H9 (cell line): ENCODE measurements around the gene CNTN2. TPM values are rescaled to one million over a fixed set of nuclear protein-coding genes. Genes with fewer than 3 reads are reported as not detected.

Experiments
- DNase-seq: peaks from one replicate; pipeline ENCODE4 v3.0.0-alpha.2; 2017
- H2AFZ ChIP-seq: one replicate; pipeline ENCODE4 v1.6.1; 2013; ENCODE audit warnings: mild to moderate bottlenecking, low read length, control low read depth, moderate library complexity
- H2AK5ac ChIP-seq: 2 replicates; pipeline ENCODE4 v1.6.1; 2013; ENCODE audit warnings: low read length, control low read depth, mixed read lengths; ENCODE audit not compliant: insufficient read length
- H2BK120ac ChIP-seq: one replicate; pipeline ENCODE4 v1.6.1; 2013; ENCODE audit warnings: low read depth, mild to moderate bottlenecking, low read length, control low read depth, inconsistent platforms; ENCODE audit not compliant: poor library complexity, severe bottlenecking
- H2BK12ac ChIP-seq: 2 replicates; pipeline ENCODE4 v1.6.1; 2013; ENCODE audit warnings: low read length, control low read depth, mixed read lengths, low read depth; ENCODE audit not compliant: insufficient read length
- H2BK15ac ChIP-seq: 2 replicates; pipeline ENCODE4 v1.6.1; 2013; ENCODE audit warnings: low read depth, low read length, control low read depth
- H2BK20ac ChIP-seq: one replicate; pipeline ENCODE4 v1.6.1; 2013; ENCODE audit warnings: low read depth, mild to moderate bottlenecking, low read length, control low read depth, inconsistent platforms; ENCODE audit not compliant: poor library complexity, severe bottlenecking
- H2BK5ac ChIP-seq: 2 replicates; pipeline ENCODE4 v1.6.1; 2013; ENCODE audit warnings: low read length, control low read depth, mixed read lengths; ENCODE audit not compliant: insufficient read length
- H3K14ac ChIP-seq: 2 replicates; pipeline ENCODE4 v1.6.1; 2013; ENCODE audit warnings: low read length, control low read depth; ENCODE audit not compliant: insufficient read depth
- H3K18ac ChIP-seq: 2 replicates; pipeline ENCODE4 v1.6.1; 2013; ENCODE audit warnings: low read depth, mild to moderate bottlenecking, mixed read lengths, low read length, control low read depth; ENCODE audit not compliant: insufficient read length
- H3K23ac ChIP-seq: 2 replicates; pipeline ENCODE4 v1.6.1; 2013; ENCODE audit warnings: low read length, control low read depth, mixed read lengths, low read depth; ENCODE audit not compliant: insufficient read length
- H3K23me2 ChIP-seq: 2 replicates; pipeline ENCODE4 v1.6.1; 2013; ENCODE audit warnings: low read depth, mild to moderate bottlenecking, mixed read lengths, low read length, control low read depth; ENCODE audit not compliant: insufficient read length, poor library complexity, severe bottlenecking
- H3K27ac ChIP-seq: 2 replicates; pipeline ENCODE4 v1.5.1; 2013; ENCODE audit warnings: low read length, control low read depth, mixed read lengths, low read depth; ENCODE audit not compliant: insufficient read length
- H3K27me3 ChIP-seq: 2 replicates; pipeline ENCODE4 v1.6.1; 2013; ENCODE audit warnings: low read length, control low read depth, inconsistent platforms; ENCODE audit not compliant: insufficient read depth
- H3K4ac ChIP-seq: 2 replicates; pipeline ENCODE4 v1.6.1; 2013; ENCODE audit warnings: low read depth, mild to moderate bottlenecking, control low read depth, inconsistent platforms, low read length, moderate library complexity
- H3K4me1 ChIP-seq: 2 replicates; pipeline ENCODE4 v1.6.1; 2013; ENCODE audit warnings: low read length, control low read depth, inconsistent platforms; ENCODE audit not compliant: insufficient read depth
- H3K4me2 ChIP-seq: 2 replicates; pipeline ENCODE4 v1.6.1; 2013; ENCODE audit warnings: low read length, control low read depth, mixed read lengths; ENCODE audit not compliant: insufficient read length, insufficient read depth
- H3K56ac ChIP-seq: 2 replicates; pipeline ENCODE4 v1.6.1; 2013; ENCODE audit warnings: low read depth, mild to moderate bottlenecking, mixed read lengths, low read length, control low read depth; ENCODE audit not compliant: insufficient read length
- H3K79me1 ChIP-seq: 2 replicates; pipeline ENCODE4 v1.6.1; 2013; ENCODE audit warnings: low read depth, mild to moderate bottlenecking, moderate library complexity, low read length, control low read depth, inconsistent platforms; ENCODE audit not compliant: insufficient read depth, poor library complexity, severe bottlenecking
- H3K79me2 ChIP-seq: 2 replicates; pipeline ENCODE4 v1.6.1; 2013; ENCODE audit warnings: low read length, control low read depth, inconsistent platforms; ENCODE audit not compliant: insufficient read depth
- H3K9ac ChIP-seq: 2 replicates; pipeline ENCODE4 v1.6.1; 2013; ENCODE audit warnings: low read length, control low read depth, mixed read lengths; ENCODE audit not compliant: insufficient read length; ENCODE audit errors: extremely low read depth
- H3K9me3 ChIP-seq: one replicate; pipeline ENCODE4 v1.6.1; 2013; ENCODE audit warnings: low read depth, low read length, inconsistent platforms; ENCODE audit not compliant: control insufficient read depth
- H3T11ph ChIP-seq: one replicate; pipeline ENCODE4 v1.6.1; 2013; ENCODE audit warnings: mild to moderate bottlenecking, low read length, control low read depth, inconsistent platforms
- H4K20me1 ChIP-seq: one replicate; pipeline ENCODE4 v1.6.1; 2013; ENCODE audit not compliant: control insufficient read depth, insufficient read length, insufficient read depth
- H4K5ac ChIP-seq: 2 replicates; pipeline ENCODE4 v1.6.1; 2013; ENCODE audit warnings: low read depth, mild to moderate bottlenecking, mixed read lengths, low read length, control low read depth; ENCODE audit not compliant: insufficient read length
- H4K8ac ChIP-seq: replicated peaks from 2 replicates; pipeline ENCODE4 v1.6.1; 2013; ENCODE audit warnings: low read length, control low read depth, mixed read lengths, low read depth; ENCODE audit not compliant: insufficient read length
- H4K91ac ChIP-seq: 2 replicates; pipeline ENCODE4 v1.6.1; 2013; ENCODE audit warnings: low read depth, mild to moderate bottlenecking, moderate library complexity, mixed read lengths, low read length, control low read depth; ENCODE audit not compliant: insufficient read length
- H3K27ac Mint-ChIP-seq, 3 experiments: 2 replicates in 2 of 3; 3 replicates in 1 of 3; pipeline ENCODE4 v1.8.0; 2020 to 2021; ENCODE audit warnings: mixed read lengths in 3 of 3, mild to moderate bottlenecking in 1 of 3, moderate library complexity in 1 of 3
- H3K27me3 Mint-ChIP-seq: 2 replicates; pipeline ENCODE4 v1.8.0; 2021; ENCODE audit warnings: low read depth, mild to moderate bottlenecking, moderate library complexity, mixed read lengths
- H3K36me3 Mint-ChIP-seq, 3 experiments: 2 replicates in 2 of 3; 3 replicates in 1 of 3; pipeline ENCODE4 v1.8.0; 2020 to 2021; ENCODE audit warnings: low read depth in 3 of 3, mixed read lengths in 3 of 3; ENCODE audit not compliant: insufficient read depth in 1 of 3
- H3K4me1 Mint-ChIP-seq, 2 experiments: 2 replicates each; pipeline ENCODE4 v1.8.0; 2020; ENCODE audit warnings: mixed read lengths in 2 of 2
- H3K4me3 Mint-ChIP-seq, 2 experiments: 2 replicates in 1 of 2; 3 replicates in 1 of 2; pipeline ENCODE4 v1.8.0; 2020 to 2021; ENCODE audit warnings: mild to moderate bottlenecking in 2 of 2, mixed read lengths in 2 of 2, moderate library complexity in 1 of 2
- H3K9me3 Mint-ChIP-seq, 2 experiments: 2 replicates in 1 of 2; 3 replicates in 1 of 2; pipeline ENCODE4 v1.8.0; 2020; ENCODE audit warnings: mild to moderate bottlenecking in 2 of 2, mixed read lengths in 2 of 2, moderate library complexity in 1 of 2
- WGBS: extraction: QIAGEN DNeasy Blood & Tissue Kit; methylation state at CpG from one replicate; pipeline ENCODE4 v1.1.7; 2013; ENCODE audit warnings: missing lambda C conversion rate, low lambda C conversion rate, mixed read lengths; ENCODE audit not compliant: insufficient read length; ENCODE audit errors: extremely low coverage; 5-methylcytosine and 5-hydroxymethylcytosine counted together
- total RNA-seq: library from RNA; stranded (reverse); gene quantifications from 2 replicates; pipeline ENCODE4 v1.2.1, GENCODE V29; 2021
- TF ChIP-seq, protein P1 (sequence below): fragments of 200-600 bp; sonication (generic); conservative IDR thresholded peaks from 3 replicates; pipeline ENCODE4 v1.8.0; 2021; ENCODE audit warnings: antibody characterized with exemption, mild to moderate bottlenecking

Gene CNTN2
- total RNA-seq, 1 experiment from 2014 or later: 0.42 TPM

- H3K27me3 ChIP-seq: no peaks in the 10 kb centered on the region; the same call in 1 of the 2 replicates
- no peak overlapping the region for H3K4me2 ChIP-seq
- Mint-ChIP-seq H3K9me3 (no peaks in the 10 kb centered on the region; a peak in 1 of 5 replicates), H3K27ac (no peak overlapping the region), H3K4me1 (peaks cover 37 to 52% of the 10 kb centered on the region in 2 experiments), H3K4me3 (no peak overlapping the region), H3K27me3 (peaks cover 48% of the 10 kb centered on the region), H3K36me3 (no peaks in the 10 kb centered on the region)
- no peak overlapping the region for H2BK12ac ChIP-seq
- no peaks in the 10 kb centered on the region for H3K79me2 ChIP-seq
- H3K56ac ChIP-seq: no peak overlapping the region
- H3K4ac ChIP-seq: no peak overlapping the region
- H3K14ac ChIP-seq: no peak overlapping the region; the same call in 1 of the 2 replicates
- no peaks in the 10 kb centered on the region for H3K79me1 ChIP-seq
- no peak for DNase-seq
- H3T11ph ChIP-seq: no peak overlapping the region
- no peaks in the 10 kb centered on the region for H3K9me3 ChIP-seq
- H4K20me1 ChIP-seq: peaks cover 4% of the 10 kb centered on the region
- no peak overlapping the region for H2BK5ac ChIP-seq
- no peak overlapping the region for H4K5ac ChIP-seq
- no peak overlapping the region for H4K8ac ChIP-seq
- no CpG with 5 or more reads among the region's 5 CpGs for WGBS
- TF ChIP-seq, protein P1, sequence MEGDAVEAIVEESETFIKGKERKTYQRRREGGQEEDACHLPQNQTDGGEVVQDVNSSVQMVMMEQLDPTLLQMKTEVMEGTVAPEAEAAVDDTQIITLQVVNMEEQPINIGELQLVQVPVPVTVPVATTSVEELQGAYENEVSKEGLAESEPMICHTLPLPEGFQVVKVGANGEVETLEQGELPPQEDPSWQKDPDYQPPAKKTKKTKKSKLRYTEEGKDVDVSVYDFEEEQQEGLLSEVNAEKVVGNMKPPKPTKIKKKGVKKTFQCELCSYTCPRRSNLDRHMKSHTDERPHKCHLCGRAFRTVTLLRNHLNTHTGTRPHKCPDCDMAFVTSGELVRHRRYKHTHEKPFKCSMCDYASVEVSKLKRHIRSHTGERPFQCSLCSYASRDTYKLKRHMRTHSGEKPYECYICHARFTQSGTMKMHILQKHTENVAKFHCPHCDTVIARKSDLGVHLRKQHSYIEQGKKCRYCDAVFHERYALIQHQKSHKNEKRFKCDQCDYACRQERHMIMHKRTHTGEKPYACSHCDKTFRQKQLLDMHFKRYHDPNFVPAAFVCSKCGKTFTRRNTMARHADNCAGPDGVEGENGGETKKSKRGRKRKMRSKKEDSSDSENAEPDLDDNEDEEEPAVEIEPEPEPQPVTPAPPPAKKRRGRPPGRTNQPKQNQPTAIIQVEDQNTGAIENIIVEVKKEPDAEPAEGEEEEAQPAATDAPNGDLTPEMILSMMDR: no peak
- no peak overlapping the region for H2BK15ac ChIP-seq
- H4K91ac ChIP-seq: no peak overlapping the region
- no peak overlapping the region for H2BK20ac ChIP-seq
- no peak overlapping the region for H3K27ac ChIP-seq
- no peak overlapping the region for H3K23ac ChIP-seq
- no peak overlapping the region for H2BK120ac ChIP-seq
- no peak overlapping the region for H2AK5ac ChIP-seq
- peaks cover 12% of the 10 kb centered on the region; the same call in 1 of the 2 replicates for H3K4me1 ChIP-seq
- H2AFZ ChIP-seq: no peak overlapping the region
- no peak overlapping the region for H3K18ac ChIP-seq
- H3K9ac ChIP-seq: no peak overlapping the region
- H3K23me2 ChIP-seq: no peaks in the 10 kb centered on the region
These were observed 4.8 kb downstream of the CNTN2 start for GRCh38 chr1:205047764-205048231.
